ENCODE measurements around the gene SALL1. TPM values are rescaled to one million over a fixed set of nuclear protein-coding genes. Genes with fewer than 3 reads are reported as not detected.

SALL1 gene
- total RNA-seq, 1 experiment from 2014 or later: 101 TPM

DNA sequence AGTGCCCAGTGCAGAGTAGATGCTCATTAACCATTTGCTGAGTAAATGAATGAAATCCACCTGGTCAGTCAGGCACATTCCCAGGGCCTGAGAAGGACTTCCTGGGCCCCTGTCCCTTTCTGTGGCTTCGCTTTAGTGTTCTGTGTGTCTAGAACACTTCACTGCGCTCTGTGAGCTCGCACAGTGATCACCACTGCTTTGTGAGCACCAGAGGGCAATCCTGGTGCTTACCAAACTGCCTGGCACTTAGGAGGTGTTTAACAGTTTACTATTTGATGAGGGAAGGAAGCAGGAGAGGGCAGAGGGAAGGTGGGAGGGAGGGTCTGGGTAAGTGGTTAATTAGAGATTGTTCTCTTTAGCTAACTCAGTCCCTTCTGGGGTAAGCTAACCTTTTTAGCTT, 26.2 kb downstream of the SALL1 start:
- H3K27ac Mint-ChIP-seq: peak overlapping the region in 1 of 3 experiments; percentile 53; a peak in 1 of 7 replicates
- no peak overlapping the region for H4K8ac ChIP-seq (replicated peaks; ENCODE audit: insufficient read length, low read depth, low read length)
- no peak overlapping the region for H2BK5ac ChIP-seq (ENCODE audit: insufficient read length, low read length)
- peaks cover 47 to 52% of the 10 kb centered on the region in 2 experiments for H3K4me1 Mint-ChIP-seq
- no peaks in the 10 kb centered on the region for H3K79me2 ChIP-seq (ENCODE audit: insufficient read depth, low read length)
- H2BK12ac ChIP-seq (ENCODE audit: insufficient read length, low read depth, low read length): no peak overlapping the region
- H3K9me3 Mint-ChIP-seq: no peaks in the 10 kb centered on the region
- H3K4ac ChIP-seq (ENCODE audit: low read depth, low read length): no peak overlapping the region
- H4K5ac ChIP-seq (ENCODE audit: insufficient read length, low read depth, low read length): no peak overlapping the region
- no peaks in the 10 kb centered on the region for H4K20me1 ChIP-seq (ENCODE audit: control insufficient read depth, insufficient read depth, insufficient read length)
- no peak overlapping the region for H3K4me2 ChIP-seq (ENCODE audit: insufficient read depth, insufficient read length, low read length)
- no peaks in the 10 kb centered on the region for H3K9me3 ChIP-seq (ENCODE audit: control insufficient read depth, low read depth, low read length)
- H3K14ac ChIP-seq (ENCODE audit: insufficient read depth, low read length): no peak overlapping the region
- WGBS (ENCODE audit: extremely low coverage, insufficient read length, low lambda C conversion rate): no CpG with 5 or more reads among the region's 3 CpGs
- no peak overlapping the region for H3K27ac ChIP-seq (ENCODE audit: insufficient read length, low read depth, low read length)
- H2AFZ ChIP-seq (ENCODE audit: low read length): no peak overlapping the region
- no peak overlapping the region for H3K56ac ChIP-seq (ENCODE audit: insufficient read length, low read depth, low read length)
- H3K4me3 Mint-ChIP-seq: no peak overlapping the region
- no peak overlapping the region for H2BK20ac ChIP-seq (ENCODE audit: low read depth, low read length, poor library complexity, severe bottlenecking)
- H2AK5ac ChIP-seq (ENCODE audit: insufficient read length, low read length): no peak overlapping the region
- no peak for TF ChIP-seq CTCF (conservative IDR thresholded peaks at IDR 0.05)
- no peaks in the 10 kb centered on the region for H3K27me3 ChIP-seq (ENCODE audit: insufficient read depth, low read length)
- peaks cover 5% of the 10 kb centered on the region for H3K27me3 Mint-ChIP-seq (ENCODE audit: low read depth)
- no peak overlapping the region for H3T11ph ChIP-seq (ENCODE audit: low read length)
- no peaks in the 10 kb centered on the region for H3K23me2 ChIP-seq (ENCODE audit: insufficient read length, low read depth, low read length, poor library complexity, severe bottlenecking)
- H3K4me1 ChIP-seq (ENCODE audit: insufficient read depth, low read length): peaks cover 2% of the 10 kb centered on the region; the same call in 1 of the 2 replicates
- H3K79me1 ChIP-seq (ENCODE audit: insufficient read depth, low read depth, low read length, poor library complexity, severe bottlenecking): no peaks in the 10 kb centered on the region
- no peak overlapping the region for H2BK15ac ChIP-seq (ENCODE audit: low read depth, low read length)
- no peak overlapping the region for H4K91ac ChIP-seq (ENCODE audit: insufficient read length, low read depth, low read length)
- H2BK120ac ChIP-seq (ENCODE audit: low read depth, low read length, poor library complexity, severe bottlenecking): no peak overlapping the region
- no peak overlapping the region for H3K23ac ChIP-seq (ENCODE audit: insufficient read length, low read depth, low read length)
- H3K36me3 Mint-ChIP-seq (ENCODE audit: insufficient read depth in 1 of 3, low read depth in 3 of 3): no peaks in the 10 kb centered on the region
- H3K9ac ChIP-seq (ENCODE audit: extremely low read depth, insufficient read length, low read length): no peak overlapping the region
- H3K18ac ChIP-seq (ENCODE audit: insufficient read length, low read depth, low read length): no peak overlapping the region
- no peak for DNase-seq
